Uterus (tissue), 2 donors: ENCODE data around the gene OSBPL7.

Source experiments
- CTCF ChIP-seq, 4 experiments: fragments of 200-600 bp in 2 of 4; fragments of 450-650 bp in 2 of 4; sonication (generic) in 2 of 4; IDR thresholded peaks; one replicate each; pipeline ENCODE4 v1.5.1; 2016 to 2019; ENCODE audit warnings: antibody characterized with exemption in 4 of 4, mild to moderate bottlenecking in 2 of 4, moderate library complexity in 1 of 4
- POLR2A ChIP-seq, 2 donors: fragments of 450-650 bp; IDR thresholded peaks; one replicate each; pipeline ENCODE4 v1.6.1; 2016; ENCODE audit warnings: antibody characterized with exemption in 2 of 2, mild to moderate bottlenecking in 1 of 2, moderate library complexity in 1 of 2

- TF ChIP-seq CTCF (IDR thresholded peaks at IDR 0.05) (no peak), POLR2A (IDR thresholded peaks at IDR 0.05) (no peak)
Observed at GRCh38 chr17:47844227-47844626, 22.6 kb upstream of the OSBPL7 start.
